ENCODE results near the gene OSBPL5.

Gene OSBPL5

DNA sequence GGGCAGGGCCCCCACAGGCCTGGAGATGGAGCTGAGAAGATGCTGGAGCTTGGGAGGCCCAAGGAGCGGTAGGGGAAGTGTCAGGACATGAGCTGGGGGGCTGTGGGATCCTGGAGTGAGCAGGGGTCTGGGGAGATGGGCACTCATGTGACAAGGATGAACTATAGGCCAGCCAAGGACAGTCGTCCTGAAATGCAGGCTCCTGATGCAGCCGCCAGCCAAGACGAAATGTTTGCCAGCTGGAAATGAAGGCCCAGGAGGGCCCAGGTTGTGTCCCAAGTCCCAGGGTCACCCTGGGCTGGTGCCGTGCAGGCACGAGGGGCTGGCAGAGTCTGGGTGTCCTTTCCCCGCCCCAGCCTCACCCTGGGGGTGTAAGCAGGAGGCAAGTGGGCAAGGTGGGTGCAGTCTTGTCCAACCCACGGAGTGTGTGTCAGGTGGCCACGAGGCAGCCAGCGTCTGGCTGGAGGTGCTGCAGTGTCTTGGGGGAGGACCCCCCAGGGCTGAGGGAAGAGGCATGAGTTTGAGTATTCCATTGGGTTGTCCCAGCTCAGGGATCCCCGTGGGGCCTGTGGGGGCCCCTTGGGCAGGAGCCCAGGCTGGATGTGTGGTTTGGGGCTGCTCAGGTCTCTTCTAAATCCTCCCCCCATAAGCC is 32.1 kb upstream of the OSBPL5 start:
- no peak for DNase-seq (ENCODE audit: low read depth in 2 of 2)

- no peak for DNase-seq (ENCODE audit: low read depth in 2 of 2)
Observed at GRCh38 chr11:3196161-3197043, 31.3 kb upstream of the OSBPL5 start.

DNA sequence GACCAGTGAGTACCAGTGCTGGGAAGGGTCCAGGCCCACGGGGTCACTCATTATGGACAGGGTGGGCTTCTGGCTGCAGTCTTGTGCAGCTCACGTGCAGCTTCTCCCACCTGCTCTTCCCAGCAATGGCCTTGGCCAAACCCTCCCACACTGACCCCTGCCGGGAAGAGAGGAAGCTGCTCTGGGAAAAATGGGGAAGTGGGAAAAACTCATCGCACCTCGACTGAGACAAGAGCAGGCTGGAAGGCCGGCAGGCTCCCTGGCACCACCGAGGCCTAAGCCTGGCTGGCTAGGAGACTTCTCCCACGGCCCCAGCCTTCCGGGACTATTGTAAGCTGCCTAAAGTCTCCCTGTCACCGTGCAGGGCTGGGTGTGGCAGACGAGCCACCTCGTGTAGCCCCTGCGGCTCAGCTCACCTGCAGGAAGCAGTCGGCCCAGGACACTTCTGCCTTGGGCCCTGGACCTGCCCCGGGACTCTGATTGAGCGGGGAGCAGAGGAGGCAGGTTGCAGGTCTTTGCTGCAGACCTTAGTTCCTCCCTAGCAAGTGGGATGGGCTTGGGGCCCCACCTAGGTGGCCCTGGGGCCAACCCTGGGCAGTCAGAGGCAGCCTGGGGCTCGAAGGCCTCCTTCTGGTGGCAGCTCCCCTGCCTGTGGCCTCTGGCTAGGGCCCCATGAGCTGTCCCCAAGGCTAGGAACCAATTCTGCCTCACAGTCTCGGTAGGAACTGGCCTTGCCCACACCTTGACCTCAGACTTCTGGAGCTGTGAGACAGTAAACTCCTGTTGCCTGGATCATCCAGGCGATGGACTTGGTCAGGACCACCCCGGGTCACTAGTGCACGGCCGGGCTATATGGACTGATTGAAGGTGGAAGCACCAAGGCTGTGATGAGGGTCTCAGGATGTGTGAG is 30.4 kb upstream of the OSBPL5 start:
- no peak for DNase-seq (ENCODE audit: low read depth in 2 of 2)

GRCh38 chr11:3194016-3194816 is 29.1 kb upstream of the OSBPL5 start:
- DNase-seq (ENCODE audit: low read depth in 2 of 2), result no peak

GRCh38 chr11:3193373-3194015 is 28.4 kb upstream of the OSBPL5 start:
- no peak for DNase-seq (ENCODE audit: low read depth in 2 of 2)

- no peak for DNase-seq (ENCODE audit: low read depth in 2 of 2)
Observed at GRCh38 chr11:3192511-3193372, 27.6 kb upstream of the OSBPL5 start.

DNA sequence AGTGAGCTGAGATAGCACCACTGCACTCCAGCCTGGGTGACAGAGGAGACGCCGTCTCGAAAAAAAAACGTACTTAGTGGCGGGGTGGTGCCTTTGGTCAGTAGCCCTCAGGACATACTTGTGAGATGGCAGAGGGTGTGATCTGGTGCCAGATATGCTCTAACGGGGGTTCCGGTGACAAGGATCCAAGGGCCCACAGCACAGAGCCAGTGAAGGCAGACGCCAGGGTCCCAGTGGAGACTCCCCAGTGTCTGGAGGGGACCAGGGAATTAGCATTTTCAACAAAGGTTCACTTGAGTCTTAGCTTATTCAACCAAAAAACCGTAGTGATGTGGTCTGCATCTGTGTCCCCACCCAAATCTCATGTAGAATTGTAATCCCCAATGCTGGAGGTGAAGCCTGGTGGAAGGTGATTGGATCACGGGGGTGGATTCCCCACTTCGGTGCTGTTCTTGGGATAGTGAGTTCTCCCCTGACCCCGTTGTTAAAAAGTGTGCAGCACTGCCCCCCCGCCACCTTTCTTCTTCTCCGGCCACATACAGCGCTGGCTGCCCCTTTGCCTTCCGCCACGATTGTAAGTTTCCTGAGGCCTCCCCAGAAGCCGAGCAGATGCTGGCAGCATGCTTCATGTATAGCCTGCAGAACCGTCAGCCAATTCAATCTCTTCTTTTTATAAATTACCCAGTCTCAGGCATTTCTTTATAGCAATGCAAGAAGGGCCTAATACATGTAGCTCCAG is 26.6 kb upstream of the OSBPL5 start:
- no peak for DNase-seq (ENCODE audit: low read depth in 2 of 2)

DNA sequence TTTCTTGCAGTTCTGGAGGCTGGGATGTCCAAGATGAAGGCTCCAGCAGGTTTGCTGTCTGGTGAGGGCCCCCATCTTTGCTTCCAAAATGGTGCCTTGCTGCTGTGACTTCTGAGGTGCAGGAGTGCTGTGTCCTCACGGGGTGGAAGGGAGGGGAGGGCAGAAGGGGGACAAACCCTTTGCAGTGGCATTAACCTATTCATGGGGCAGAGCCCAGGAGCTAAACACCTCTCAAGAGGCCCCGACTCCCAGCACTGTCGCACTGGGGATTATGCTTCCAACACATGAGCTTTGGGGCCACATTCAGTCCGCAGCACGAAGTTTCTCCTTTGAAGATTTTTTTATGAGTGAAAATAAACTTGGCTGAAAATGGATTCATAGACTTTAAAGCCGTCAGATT is 25.5 kb upstream of the OSBPL5 start:
- no peak for DNase-seq (ENCODE audit: low read depth in 2 of 2)

GRCh38 chr11:3189886-3190583 is 24.9 kb upstream of the OSBPL5 start:
- DNase-seq (ENCODE audit: low read depth in 2 of 2), result no peak

GRCh38 chr11:3189196-3189843 is 24.2 kb upstream of the OSBPL5 start:
- DNase-seq (ENCODE audit: low read depth in 2 of 2), result no peak

GRCh38 chr11:3188496-3189195 is 23.5 kb upstream of the OSBPL5 start:
- DNase-seq (ENCODE audit: low read depth in 2 of 2), result no peak

GRCh38 chr11:3186166-3186953 is 21.2 kb upstream of the OSBPL5 start:
- no peak for DNase-seq (ENCODE audit: low read depth in 2 of 2)

- DNase-seq (ENCODE audit: low read depth in 2 of 2), result no peak
Observed at GRCh38 chr11:3184732-3185347, 19.7 kb upstream of the OSBPL5 start.

DNA sequence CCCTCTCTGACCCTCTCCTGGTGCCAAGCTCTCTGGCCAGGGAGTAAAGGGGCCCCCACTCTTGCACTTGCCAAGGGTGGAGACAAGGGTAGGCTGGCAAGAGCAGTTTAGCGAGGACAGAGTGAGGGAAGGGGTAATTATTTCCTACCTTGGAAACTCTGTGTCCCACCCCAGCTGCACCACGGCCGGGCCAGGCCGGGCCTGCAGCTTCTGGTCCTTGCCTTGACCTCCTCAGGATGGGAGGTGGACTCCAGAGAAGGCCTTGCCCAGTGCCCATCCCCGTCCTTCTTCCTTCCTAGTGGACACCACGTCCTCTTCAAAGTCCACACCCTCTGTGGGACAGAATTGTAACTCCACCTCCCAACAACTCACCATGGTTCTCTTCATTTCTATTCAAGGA is 18.4 kb upstream of the OSBPL5 start:
- no peak for DNase-seq (ENCODE audit: low read depth in 2 of 2)

GRCh38 chr11:3182462-3182852 is 17.3 kb upstream of the OSBPL5 start:
- DNase-seq (ENCODE audit: low read depth in 2 of 2), result no peak
